HEK293 (cell line): Measurements from ENCODE around the gene BICD1.

Source experiments
- CTCF ChIA-PET: fragments of 350-600 bp; formaldehyde crosslinking; extraction: SDS; loops from one replicate; lab custom pipeline; 2021; ENCODE audit warnings: antibody characterized with exemption; lab: Yijun Ruan, JAX
- POLR2A ChIA-PET: fragments of 300-600 bp; formaldehyde crosslinking; extraction: SDS; loops from one replicate; lab custom pipeline; 2020; ENCODE audit warnings: antibody characterized with exemption, inconsistent platforms; lab: Yijun Ruan, JAX
- H3K27ac ChIP-seq: fragments of 200-500 bp; sonication (Bioruptor generic); 2 replicates; pipeline ENCODE4 v1.5.1; 2014; ENCODE audit warnings: low read depth, low read length, control low read depth, inconsistent platforms; ENCODE audit errors: extremely low read depth
- H3K36me3 ChIP-seq, 2 experiments: fragments of 200-500 bp in 1 of 2; sonication (Bioruptor generic) in 1 of 2; 1 replicate in 1 of 2; 2 replicates in 1 of 2; pipeline ENCODE4 v1.5.1; 2014 to 2017; ENCODE audit warnings: inconsistent platforms in 2 of 2, low read length in 2 of 2; ENCODE audit not compliant: control insufficient read depth in 2 of 2, insufficient read depth in 1 of 2
- H3K4me1 ChIP-seq: fragments of 200-500 bp; sonication (Bioruptor generic); 2 replicates; pipeline ENCODE4 v1.5.1; 2014; ENCODE audit warnings: mild to moderate bottlenecking, low read length, inconsistent platforms; ENCODE audit not compliant: control insufficient read depth, insufficient read depth
- H3K4me3 ChIP-seq: 2 replicates; pipeline ENCODE4 v1.5.1; 2011; ENCODE audit warnings: low read depth, mild to moderate bottlenecking, control low read depth, low read length, moderate library complexity
- H3K9me3 ChIP-seq: fragments of 200-500 bp; sonication (Bioruptor generic); 2 replicates; pipeline ENCODE4 v1.5.1; 2014; ENCODE audit warnings: low read depth, low read length, inconsistent platforms; ENCODE audit not compliant: control insufficient read depth, insufficient read depth
- FEZF1 ChIP-seq: fragments of 450-650 bp; formaldehyde crosslinking; IDR thresholded peaks from 2 replicates; pipeline ENCODE4 v1.5.1; 2016; ENCODE audit warnings: missing biosample characterization, missing genetic modification characterization
- GLIS1 ChIP-seq: fragments of 450-650 bp; formaldehyde crosslinking; IDR thresholded peaks from 2 replicates; pipeline ENCODE4 v1.5.1; 2016; ENCODE audit warnings: missing biosample characterization, missing genetic modification characterization
- HOXD13 ChIP-seq: sonication (generic); formaldehyde crosslinking; IDR thresholded peaks from 2 replicates; pipeline ENCODE4 v1.8.0; 2022; ENCODE audit warnings: missing genetic modification reagents, borderline replicate concordance
- KLF10 ChIP-seq: fragments of 450-650 bp; IDR thresholded peaks from 2 replicates; pipeline ENCODE4 v1.5.1; 2018; ENCODE audit warnings: missing biosample characterization, mild to moderate bottlenecking, missing genetic modification characterization
- PRDM1 ChIP-seq: fragments of 450-650 bp; formaldehyde crosslinking; IDR thresholded peaks from 2 replicates; pipeline ENCODE4; 2016; ENCODE audit warnings: missing biosample characterization, missing genetic modification characterization
- YY1 ChIP-seq: fragments of 450-650 bp; formaldehyde crosslinking; IDR thresholded peaks from 2 replicates; pipeline ENCODE4 v1.5.1; 2018; ENCODE audit warnings: missing biosample characterization, missing genetic modification characterization
- YY2 ChIP-seq: fragments of 450-650 bp; formaldehyde crosslinking; IDR thresholded peaks from 2 replicates; pipeline ENCODE4 v1.5.1; 2016; ENCODE audit warnings: missing biosample characterization, missing genetic modification characterization
- ZBTB17 ChIP-seq: fragments of 450-650 bp; formaldehyde crosslinking; IDR thresholded peaks from 2 replicates; pipeline ENCODE4 v1.5.1; 2016; ENCODE audit warnings: missing biosample characterization, missing genetic modification characterization
- ZBTB48 ChIP-seq: fragments of 450-650 bp; formaldehyde crosslinking; IDR thresholded peaks from 2 replicates; pipeline ENCODE4 v1.5.1; 2016; ENCODE audit warnings: missing biosample characterization, missing genetic modification characterization
- ZNF341 ChIP-seq: fragments of 450-650 bp; formaldehyde crosslinking; IDR thresholded peaks from 2 replicates; pipeline ENCODE4; 2016; ENCODE audit warnings: low read depth, missing biosample characterization, missing genetic modification characterization
- ZNF350 ChIP-seq: fragments of 450-650 bp; formaldehyde crosslinking; IDR thresholded peaks from 2 replicates; pipeline ENCODE4 v1.5.0; 2017; ENCODE audit warnings: missing biosample characterization, mild to moderate bottlenecking, missing genetic modification characterization
- ZNF391 ChIP-seq: fragments of 450-650 bp; formaldehyde crosslinking; IDR thresholded peaks from 2 replicates; pipeline ENCODE4 v1.5.1; 2016; ENCODE audit warnings: low read depth, missing biosample characterization, missing genetic modification characterization, borderline replicate concordance
- ZNF394 ChIP-seq: fragments of 450-650 bp; formaldehyde crosslinking; IDR thresholded peaks from 2 replicates; pipeline ENCODE4 v1.5.1; 2016; ENCODE audit warnings: missing biosample characterization, missing genetic modification characterization, mild to moderate bottlenecking, moderate library complexity, borderline replicate concordance
- ZNF549 ChIP-seq: fragments of 450-650 bp; IDR thresholded peaks from 2 replicates; pipeline ENCODE4 v1.5.1; 2018; ENCODE audit warnings: missing biosample characterization, missing genetic modification characterization, mild to moderate bottlenecking, inconsistent platforms, moderate library complexity
- ZNF571 ChIP-seq: fragments of 450-650 bp; formaldehyde crosslinking; IDR thresholded peaks from 2 replicates; pipeline ENCODE4 v1.5.0; 2017; ENCODE audit warnings: missing biosample characterization, missing genetic modification characterization
- ZNF677 ChIP-seq: fragments of 450-650 bp; IDR thresholded peaks from 2 replicates; pipeline ENCODE4 v1.5.0; 2018; ENCODE audit warnings: missing biosample characterization, mild to moderate bottlenecking, missing genetic modification characterization, moderate library complexity
- ZNF830 ChIP-seq: fragments of 450-650 bp; IDR thresholded peaks from 2 replicates; pipeline ENCODE4 v1.5.0; 2018; ENCODE audit warnings: missing biosample characterization, missing genetic modification characterization, low read depth, mild to moderate bottlenecking, moderate library complexity
- TF ChIP-seq, protein P1 (sequence below): fragments of 450-650 bp; formaldehyde crosslinking; IDR thresholded peaks from 2 replicates; pipeline ENCODE4 v1.5.0; 2017; ENCODE audit warnings: missing biosample characterization, missing genetic modification characterization, borderline replicate concordance
- TF ChIP-seq, protein P2 (sequence below): fragments of 450-650 bp; formaldehyde crosslinking; IDR thresholded peaks from 2 replicates; pipeline ENCODE4 v1.5.1; 2017; ENCODE audit warnings: missing biosample characterization, mild to moderate bottlenecking, missing genetic modification characterization, moderate library complexity
- TF ChIP-seq, protein P3 (sequence below): fragments of 450-650 bp; formaldehyde crosslinking; IDR thresholded peaks from 2 replicates; pipeline ENCODE4 v1.5.1; 2016; ENCODE audit warnings: missing biosample characterization, missing genetic modification characterization

Gene BICD1

DNA sequence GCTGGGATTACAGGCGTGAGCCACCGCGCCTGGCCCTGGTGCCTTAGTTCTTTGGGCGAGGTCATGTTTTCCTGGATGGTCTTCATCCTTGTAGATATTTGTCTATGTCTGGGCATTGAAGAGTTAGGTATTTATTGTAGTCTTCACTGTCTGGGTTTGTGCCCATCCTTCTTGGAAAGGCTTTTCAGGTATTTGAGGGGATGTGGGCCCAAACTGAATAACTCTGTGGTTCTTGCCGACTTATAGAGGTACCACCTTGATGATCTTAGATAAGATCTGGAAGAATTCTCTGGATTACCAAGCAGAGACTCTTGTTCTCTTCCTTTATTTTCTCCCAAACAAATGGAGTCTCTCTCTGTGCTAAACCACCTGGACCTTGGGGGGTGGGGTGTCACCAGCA lies 311.6 kb downstream of the BICD1 start (continued):
- no peak for TF ChIP-seq ZNF350
- no peak for TF ChIP-seq ZNF341 (tag by site-specific recombination)
- no peak for TF ChIP-seq KLF10 (tag by site-specific recombination)

DNA sequence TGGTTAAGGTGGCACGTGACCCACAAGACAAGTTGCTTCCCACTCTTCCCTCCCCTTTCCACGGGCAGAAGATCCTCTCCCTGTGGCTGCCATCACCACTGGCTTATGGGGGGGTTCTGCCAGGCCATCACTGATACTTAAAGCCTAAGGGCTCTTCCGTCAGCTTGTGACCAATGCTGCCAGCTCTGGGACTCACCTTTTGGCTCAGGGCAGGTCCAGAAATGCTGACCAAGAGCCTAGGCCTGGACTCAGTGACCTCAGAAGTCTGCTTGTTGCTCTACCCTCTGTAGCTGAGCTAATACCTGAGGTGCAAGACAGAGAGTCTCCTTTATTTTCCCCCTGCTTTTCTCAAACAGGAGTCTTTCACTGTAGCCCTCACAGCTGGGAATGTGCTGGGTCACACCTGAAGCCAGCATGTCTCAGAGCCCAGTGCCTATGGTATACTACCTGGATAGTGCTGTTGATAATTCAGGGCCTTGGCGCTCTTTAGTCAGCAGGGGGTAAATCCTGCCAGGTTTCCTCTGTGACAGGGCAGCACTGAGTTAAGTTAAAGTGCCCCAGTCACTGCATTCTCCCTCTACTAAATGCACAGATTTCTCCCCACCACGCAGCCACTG lies 312.4 kb downstream of the BICD1 start:
- ChIA-PET CTCF (interaction anchor here (1.0 to 1.1 kb wide), 2 partner anchors 20 to 53 kb away, joined by 3 read pairs; no protein-coding TSS in a partner anchor), POLR2A (no interaction called here)
- Histone ChIP-seq H3K36me3 (no peaks in the 10 kb centered on the region), H3K4me3 (no peak overlapping the region), H3K9me3 (no peaks in the 10 kb centered on the region), H3K27ac (no peak overlapping the region), H3K4me1 (peaks cover 4% of the 10 kb centered on the region)
- TF ChIP-seq GLIS1 (tag by site-specific recombination), result peak; percentile 23; the same call in 1 of the 2 replicates
- TF ChIP-seq YY1 (tag by site-specific recombination), result no peak
- no peak for TF ChIP-seq ZNF830 (tag by site-specific recombination)

DNA sequence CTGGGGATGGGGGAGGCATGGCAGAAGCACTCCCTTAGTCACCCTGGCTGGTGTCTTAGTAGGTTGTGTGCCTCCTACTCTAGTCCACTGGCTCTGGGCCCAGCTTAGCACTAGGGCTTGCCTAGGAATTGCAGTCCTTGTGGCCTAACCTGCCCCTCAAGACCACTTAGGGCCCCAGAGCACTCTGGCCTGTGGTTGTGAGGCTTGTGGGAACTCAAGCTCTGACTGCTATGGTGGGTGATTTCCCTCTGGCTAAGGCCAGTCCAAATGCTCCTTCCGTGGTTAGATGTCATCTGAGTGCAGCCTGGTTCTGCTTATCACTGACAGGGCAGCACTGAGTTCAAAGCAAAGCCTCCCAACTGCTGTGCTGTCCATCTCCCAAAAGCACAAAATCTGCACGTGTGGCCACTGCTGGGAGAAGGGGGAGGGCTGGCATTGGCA lies 312.9 kb downstream of the BICD1 start:
- Histone ChIP-seq H3K4me3 (no peak overlapping the region), H3K9me3 (no peaks in the 10 kb centered on the region), H3K4me1 (peaks cover 4% of the 10 kb centered on the region), H3K36me3 (no peaks in the 10 kb centered on the region), H3K27ac (no peak overlapping the region)
- 0 out of 2 replicates have a peak, but pooled peaks have one; percentile 28 for TF ChIP-seq ZBTB17
- no peak for TF ChIP-seq ZNF571
- peak; percentile 46; the same call in 1 of the 2 replicates for TF ChIP-seq ZNF549
- no peak for TF ChIP-seq HOXD13 (CRISPR knock-in tag)
- ChIA-PET CTCF (interaction anchor here (1.0 to 1.1 kb wide), 2 partner anchors 21 to 54 kb away, joined by 3 read pairs; no protein-coding TSS in a partner anchor), POLR2A (no interaction called here)

DNA sequence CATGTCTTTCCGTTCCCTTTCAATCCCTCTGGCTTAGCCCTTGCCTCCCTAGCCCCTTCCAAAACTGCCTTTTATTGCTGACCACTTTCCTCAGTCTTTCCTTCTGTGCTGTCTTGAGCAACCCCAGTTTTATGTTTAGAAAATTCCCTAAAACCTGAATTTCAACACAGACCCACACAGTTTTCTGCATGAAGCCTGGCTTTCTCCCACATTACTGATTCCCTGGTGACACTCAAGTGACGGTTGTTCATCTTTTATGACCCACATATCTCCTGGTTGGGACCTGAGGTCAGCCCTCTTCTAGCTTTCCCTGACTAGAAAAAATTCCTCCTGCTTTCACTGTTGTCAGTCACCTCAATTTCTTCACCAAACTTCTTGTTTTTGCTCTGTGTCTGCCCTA lies 313.7 kb downstream of the BICD1 start:
- Histone ChIP-seq H3K9me3 (no peaks in the 10 kb centered on the region), H3K27ac (no peak overlapping the region), H3K4me3 (no peak overlapping the region), H3K4me1 (peaks cover 4% of the 10 kb centered on the region), H3K36me3 (no peaks in the 10 kb centered on the region)
- TF ChIP-seq PRDM1 (tag by site-specific recombination) (peak; percentile 41; the same call in 1 of the 2 replicates), ZNF677 (tag by site-specific recombination) (no peak)
- ChIA-PET CTCF (no interaction called here), POLR2A (interaction anchor here (1.4 kb wide), 1 partner anchor 21 kb away, joined by 3 read pairs; the partner anchor contains the start of gene FGD4)

DNA sequence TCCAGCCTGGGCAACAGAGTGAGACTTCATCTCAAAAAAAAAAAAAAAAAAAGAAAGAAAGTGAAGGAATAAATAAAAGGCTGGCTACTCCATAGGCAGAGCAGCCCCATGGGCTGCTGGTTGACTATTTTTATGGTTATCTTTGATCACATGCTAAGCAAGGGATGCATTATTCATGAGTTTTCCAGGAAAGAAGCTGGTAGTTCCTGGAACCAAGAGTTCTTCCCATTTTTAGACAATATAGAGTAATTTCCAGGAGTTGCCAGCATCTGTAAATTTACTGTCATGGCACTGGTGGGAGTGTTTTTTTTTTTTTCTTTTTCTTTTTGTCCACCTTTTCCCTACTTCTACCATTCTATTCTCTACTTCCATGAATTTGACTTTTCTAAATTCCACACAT lies 316.9 kb downstream of the BICD1 start:
- POLR2A ChIA-PET, result no interaction called here
- Histone ChIP-seq H3K4me1 (peaks cover 4% of the 10 kb centered on the region), H3K4me3 (no peak overlapping the region), H3K36me3 (no peaks in the 10 kb centered on the region), H3K9me3 (no peaks in the 10 kb centered on the region), H3K27ac (no peak overlapping the region)
- CTCF ChIA-PET, result interaction anchor here (0.6 kb wide), 1 partner anchor 28 kb away, joined by 4 read pairs; no protein-coding TSS in a partner anchor
- no peak for TF ChIP-seq ZNF391 (tag by site-specific recombination)
- TF ChIP-seq, protein P1, sequence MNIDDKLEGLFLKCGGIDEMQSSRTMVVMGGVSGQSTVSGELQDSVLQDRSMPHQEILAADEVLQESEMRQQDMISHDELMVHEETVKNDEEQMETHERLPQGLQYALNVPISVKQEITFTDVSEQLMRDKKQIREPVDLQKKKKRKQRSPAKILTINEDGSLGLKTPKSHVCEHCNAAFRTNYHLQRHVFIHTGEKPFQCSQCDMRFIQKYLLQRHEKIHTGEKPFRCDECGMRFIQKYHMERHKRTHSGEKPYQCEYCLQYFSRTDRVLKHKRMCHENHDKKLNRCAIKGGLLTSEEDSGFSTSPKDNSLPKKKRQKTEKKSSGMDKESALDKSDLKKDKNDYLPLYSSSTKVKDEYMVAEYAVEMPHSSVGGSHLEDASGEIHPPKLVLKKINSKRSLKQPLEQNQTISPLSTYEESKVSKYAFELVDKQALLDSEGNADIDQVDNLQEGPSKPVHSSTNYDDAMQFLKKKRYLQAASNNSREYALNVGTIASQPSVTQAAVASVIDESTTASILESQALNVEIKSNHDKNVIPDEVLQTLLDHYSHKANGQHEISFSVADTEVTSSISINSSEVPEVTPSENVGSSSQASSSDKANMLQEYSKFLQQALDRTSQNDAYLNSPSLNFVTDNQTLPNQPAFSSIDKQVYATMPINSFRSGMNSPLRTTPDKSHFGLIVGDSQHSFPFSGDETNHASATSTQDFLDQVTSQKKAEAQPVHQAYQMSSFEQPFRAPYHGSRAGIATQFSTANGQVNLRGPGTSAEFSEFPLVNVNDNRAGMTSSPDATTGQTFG (tag by site-specific recombination), result no peak
- TF ChIP-seq, protein P2, sequence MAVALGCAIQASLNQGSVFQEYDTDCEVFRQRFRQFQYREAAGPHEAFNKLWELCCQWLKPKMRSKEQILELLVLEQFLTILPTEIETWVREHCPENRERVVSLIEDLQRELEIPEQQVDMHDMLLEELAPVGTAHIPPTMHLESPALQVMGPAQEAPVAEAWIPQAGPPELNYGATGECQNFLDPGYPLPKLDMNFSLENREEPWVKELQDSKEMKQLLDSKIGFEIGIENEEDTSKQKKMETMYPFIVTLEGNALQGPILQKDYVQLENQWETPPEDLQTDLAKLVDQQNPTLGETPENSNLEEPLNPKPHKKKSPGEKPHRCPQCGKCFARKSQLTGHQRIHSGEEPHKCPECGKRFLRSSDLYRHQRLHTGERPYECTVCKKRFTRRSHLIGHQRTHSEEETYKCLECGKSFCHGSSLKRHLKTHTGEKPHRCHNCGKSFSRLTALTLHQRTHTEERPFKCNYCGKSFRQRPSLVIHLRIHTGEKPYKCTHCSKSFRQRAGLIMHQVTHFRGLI (tag by site-specific recombination), result no peak
- TF ChIP-seq ZBTB48 (tag by site-specific recombination), result no peak
- no peak for TF ChIP-seq ZNF394 (tag by site-specific recombination)
- TF ChIP-seq FEZF1 (tag by site-specific recombination), result no peak
- no peak for TF ChIP-seq YY2
- TF ChIP-seq, protein P3, sequence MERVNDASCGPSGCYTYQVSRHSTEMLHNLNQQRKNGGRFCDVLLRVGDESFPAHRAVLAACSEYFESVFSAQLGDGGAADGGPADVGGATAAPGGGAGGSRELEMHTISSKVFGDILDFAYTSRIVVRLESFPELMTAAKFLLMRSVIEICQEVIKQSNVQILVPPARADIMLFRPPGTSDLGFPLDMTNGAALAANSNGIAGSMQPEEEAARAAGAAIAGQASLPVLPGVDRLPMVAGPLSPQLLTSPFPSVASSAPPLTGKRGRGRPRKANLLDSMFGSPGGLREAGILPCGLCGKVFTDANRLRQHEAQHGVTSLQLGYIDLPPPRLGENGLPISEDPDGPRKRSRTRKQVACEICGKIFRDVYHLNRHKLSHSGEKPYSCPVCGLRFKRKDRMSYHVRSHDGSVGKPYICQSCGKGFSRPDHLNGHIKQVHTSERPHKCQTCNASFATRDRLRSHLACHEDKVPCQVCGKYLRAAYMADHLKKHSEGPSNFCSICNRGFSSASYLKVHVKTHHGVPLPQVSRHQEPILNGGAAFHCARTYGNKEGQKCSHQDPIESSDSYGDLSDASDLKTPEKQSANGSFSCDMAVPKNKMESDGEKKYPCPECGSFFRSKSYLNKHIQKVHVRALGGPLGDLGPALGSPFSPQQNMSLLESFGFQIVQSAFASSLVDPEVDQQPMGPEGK (tag by site-specific recombination), result no peak
